ENCODE data around the gene EP400. TPM values are rescaled to one million over a fixed set of nuclear protein-coding genes. Genes with fewer than 3 reads are reported as not detected.
A peak's percentile ranks its signal among the peaks of the same experiment; 100 is the strongest.

The EP400 gene
- total RNA-seq, 1 donor from 2014 or later = 66.5 TPM

GRCh38 chr12:131917711-131918306, 31.9 kb upstream of the EP400 start:
- intact Hi-C loops (cut with micrococcal nuclease) = no loop called here
- Mint-ChIP-seq H3K9me3 (no peaks in the 10 kb centered on the region), H3K27ac (no peak overlapping the region), H3K4me3 (no peak overlapping the region), H3K27me3 (no peaks in the 10 kb centered on the region), H3K36me3 (ENCODE audit: low read depth) (peaks cover 2% of the 10 kb centered on the region), H3K4me1 (no peaks in the 10 kb centered on the region)
- no peak for DNase-seq

- intact Hi-C loops (cut with micrococcal nuclease) = no loop called here
- H3K36me3 Mint-ChIP-seq (ENCODE audit: low read depth) = peaks cover 2% of the 10 kb centered on the region
- no peak for DNase-seq
- no peak overlapping the region for H3K27ac Mint-ChIP-seq
- H3K4me3 Mint-ChIP-seq = no peak overlapping the region
- H3K9me3 Mint-ChIP-seq = no peaks in the 10 kb centered on the region
- no peaks in the 10 kb centered on the region for H3K4me1 Mint-ChIP-seq
- no peaks in the 10 kb centered on the region for H3K27me3 Mint-ChIP-seq
These were observed 31.3 kb upstream of the EP400 start for GRCh38 chr12:131918311-131919050.

- H3K9me3 Mint-ChIP-seq = no peaks in the 10 kb centered on the region
- no peaks in the 10 kb centered on the region for H3K4me1 Mint-ChIP-seq
- H3K36me3 Mint-ChIP-seq (ENCODE audit: low read depth) = peaks cover 2% of the 10 kb centered on the region
- DNase-seq = no peak
- intact Hi-C loops (cut with micrococcal nuclease) = no loop called here
- H3K4me3 Mint-ChIP-seq = no peak overlapping the region
- no peak overlapping the region for H3K27ac Mint-ChIP-seq
- H3K27me3 Mint-ChIP-seq = no peaks in the 10 kb centered on the region
These were observed 30.7 kb upstream of the EP400 start for GRCh38 chr12:131919051-131919347.

GRCh38 chr12:131919366-131920156, 30.2 kb upstream of the EP400 start:
- no peak overlapping the region for H3K4me3 Mint-ChIP-seq
- H3K27ac Mint-ChIP-seq = no peak overlapping the region
- H3K27me3 Mint-ChIP-seq = no peaks in the 10 kb centered on the region
- H3K9me3 Mint-ChIP-seq = no peaks in the 10 kb centered on the region
- no peaks in the 10 kb centered on the region for H3K4me1 Mint-ChIP-seq
- intact Hi-C loops (cut with micrococcal nuclease) = no loop called here
- H3K36me3 Mint-ChIP-seq (ENCODE audit: low read depth) = peaks cover 2% of the 10 kb centered on the region
- DNase-seq = no peak

GRCh38 chr12:131920157-131920508, 29.6 kb upstream of the EP400 start:
- Mint-ChIP-seq H3K36me3 (ENCODE audit: low read depth) (peaks cover 2% of the 10 kb centered on the region), H3K4me1 (no peaks in the 10 kb centered on the region), H3K9me3 (no peaks in the 10 kb centered on the region), H3K27ac (no peak overlapping the region), H3K27me3 (no peaks in the 10 kb centered on the region), H3K4me3 (no peak overlapping the region)
- intact Hi-C loops (cut with micrococcal nuclease) = no loop called here
- DNase-seq = no peak

- intact Hi-C loops (cut with micrococcal nuclease) = no loop called here
- no peak overlapping the region for H3K27ac Mint-ChIP-seq
These were observed 28.6 kb upstream of the EP400 start for GRCh38 chr12:131920902-131921840.

GRCh38 chr12:131921866-131922769, 27.6 kb upstream of the EP400 start:
- peaks cover 2% of the 10 kb centered on the region for H3K36me3 Mint-ChIP-seq (ENCODE audit: low read depth)
- no peak overlapping the region for H3K27ac Mint-ChIP-seq
- intact Hi-C loops (cut with micrococcal nuclease) = no loop called here

More at GRCh38 chr12:131920902-131921840, 28.6 kb upstream of the EP400 start:
- Mint-ChIP-seq H3K27me3 (no peaks in the 10 kb centered on the region), H3K9me3 (no peaks in the 10 kb centered on the region), H3K36me3 (ENCODE audit: low read depth) (peaks cover 2% of the 10 kb centered on the region), H3K4me1 (no peaks in the 10 kb centered on the region), H3K4me3 (no peak overlapping the region)
- DNase-seq = no peak

GRCh38 chr12:131922772-131923171, 27.0 kb upstream of the EP400 start:
- H3K27ac Mint-ChIP-seq = no peak overlapping the region
- no peak for DNase-seq
- peaks cover 2% of the 10 kb centered on the region for H3K4me1 Mint-ChIP-seq
- intact Hi-C loops (cut with micrococcal nuclease) = no loop called here
- H3K36me3 Mint-ChIP-seq (ENCODE audit: low read depth) = peaks cover 2% of the 10 kb centered on the region
- no peaks in the 10 kb centered on the region for H3K9me3 Mint-ChIP-seq
- no peak overlapping the region for H3K4me3 Mint-ChIP-seq
- no peaks in the 10 kb centered on the region for H3K27me3 Mint-ChIP-seq

More at GRCh38 chr12:131921866-131922769, 27.6 kb upstream of the EP400 start:
- Mint-ChIP-seq H3K4me3 (no peak overlapping the region), H3K9me3 (no peaks in the 10 kb centered on the region), H3K4me1 (no peaks in the 10 kb centered on the region), H3K27me3 (no peaks in the 10 kb centered on the region)
- DNase-seq = no peak

GRCh38 chr12:131923260-131923659, 26.5 kb upstream of the EP400 start:
- Mint-ChIP-seq H3K27ac (no peak overlapping the region), H3K27me3 (no peaks in the 10 kb centered on the region), H3K4me3 (no peak overlapping the region), H3K36me3 (ENCODE audit: low read depth) (peaks cover 2% of the 10 kb centered on the region), H3K9me3 (no peaks in the 10 kb centered on the region), H3K4me1 (peaks cover 6% of the 10 kb centered on the region)
- no peak for DNase-seq
- intact Hi-C loops (cut with micrococcal nuclease) = no loop called here

- DNase-seq = no peak
- intact Hi-C loops (cut with micrococcal nuclease) = no loop called here
- Mint-ChIP-seq H3K9me3 (no peaks in the 10 kb centered on the region), H3K4me3 (peak overlapping the region; percentile 94), H3K4me1 (peaks cover 12% of the 10 kb centered on the region), H3K36me3 (ENCODE audit: low read depth) (peaks cover 19% of the 10 kb centered on the region), H3K27ac (peak overlapping the region; percentile 51), H3K27me3 (no peaks in the 10 kb centered on the region)
These were observed 22.3 kb upstream of the EP400 start for GRCh38 chr12:131927110-131928079.

GRCh38 chr12:131928080-131928710, 21.5 kb upstream of the EP400 start:
- Mint-ChIP-seq H3K9me3 (no peaks in the 10 kb centered on the region), H3K36me3 (ENCODE audit: low read depth) (peaks cover 25% of the 10 kb centered on the region), H3K4me3 (peak overlapping the region; percentile 94), H3K4me1 (peaks cover 15% of the 10 kb centered on the region), H3K27me3 (no peaks in the 10 kb centered on the region), H3K27ac (peak overlapping the region; percentile 91)
- no peak for DNase-seq
- intact Hi-C loops (cut with micrococcal nuclease) = no loop called here

Data from activated CD4-positive, alpha-beta T cell treated with anti-CD3 and anti-CD28 coated beads, Interleukin-2, amount 10 ng/mL, durations not matched to agents 24 days and 14 days (primary cell).